HG02588 (cell line): Measurements from ENCODE around the gene CAMTA1.

Experiments used
- ATAC-seq: cut with Tn5 transposase; IDR thresholded peaks from one replicate; pipeline ENCODE4 v1.9.1; 2021; ENCODE audit warnings: mild to moderate bottlenecking, moderate library complexity; ENCODE audit not compliant: unreplicated experiment

CAMTA1 gene

DNA sequence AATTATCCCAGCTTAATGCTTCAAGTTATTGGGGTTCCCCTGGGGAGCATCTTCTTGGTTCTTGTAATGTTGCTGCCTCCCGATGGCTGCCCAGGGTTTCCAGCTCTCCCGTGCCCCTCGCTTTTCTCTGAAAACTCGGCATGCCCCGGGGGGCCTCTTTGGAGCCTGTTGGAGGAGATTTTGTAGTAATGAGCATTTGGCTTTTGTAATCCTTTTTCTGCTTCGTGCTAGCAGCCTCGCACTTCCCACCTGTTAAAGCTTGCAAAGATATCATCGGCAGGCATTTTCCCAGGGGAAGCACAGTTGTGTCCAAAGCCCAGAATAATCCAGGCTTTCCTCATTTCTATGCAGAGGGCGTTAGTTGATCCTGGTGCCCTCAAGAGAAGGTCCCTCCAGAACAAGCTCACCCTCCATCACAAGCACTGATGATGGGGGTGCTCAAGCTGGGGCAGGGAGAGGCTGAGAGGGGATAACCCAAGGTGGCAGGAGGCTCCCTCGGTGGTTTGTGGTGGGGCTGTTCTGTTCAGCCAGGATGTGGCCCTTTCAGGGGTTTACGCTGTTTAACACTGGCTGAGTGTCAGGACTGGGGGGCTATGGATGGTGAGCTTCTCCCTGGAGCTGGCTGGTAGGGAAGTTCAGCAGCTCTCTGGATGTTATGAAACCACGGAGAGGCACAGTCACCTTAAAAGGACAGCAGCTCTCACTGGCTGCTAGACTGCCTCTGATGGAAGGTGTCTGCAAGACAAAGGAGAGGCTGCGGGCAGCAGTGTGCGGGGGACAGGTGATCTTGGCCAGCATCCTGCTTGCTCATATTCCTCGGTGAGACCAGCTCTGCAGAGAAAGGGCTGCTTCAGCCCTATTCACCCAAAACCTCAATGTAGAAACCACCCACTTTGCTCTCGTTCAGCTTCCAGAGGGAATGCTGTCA, 508.7 kb downstream of the CAMTA1 start:
- no peak for ATAC-seq

DNA sequence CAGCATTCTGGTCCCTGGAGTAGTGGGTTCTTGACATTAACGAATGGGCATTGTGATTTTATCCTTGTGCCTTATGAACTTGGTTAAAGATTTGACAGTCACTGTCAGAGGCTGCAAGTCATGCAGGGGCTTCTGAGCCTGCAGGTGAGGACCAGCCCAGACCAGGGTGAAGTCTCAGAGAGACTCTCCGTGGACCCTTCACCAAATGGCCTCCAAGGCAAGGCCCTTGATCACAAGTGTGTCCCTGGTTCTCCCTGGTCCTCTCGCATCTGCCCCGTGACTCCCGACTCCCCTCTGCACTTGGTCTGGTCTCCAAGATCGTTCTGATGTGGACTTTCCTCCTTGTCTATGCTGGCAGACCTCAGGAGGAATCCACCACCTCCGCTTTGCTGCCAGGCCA, 509.4 kb downstream of the CAMTA1 start:
- ATAC-seq = no peak

DNA sequence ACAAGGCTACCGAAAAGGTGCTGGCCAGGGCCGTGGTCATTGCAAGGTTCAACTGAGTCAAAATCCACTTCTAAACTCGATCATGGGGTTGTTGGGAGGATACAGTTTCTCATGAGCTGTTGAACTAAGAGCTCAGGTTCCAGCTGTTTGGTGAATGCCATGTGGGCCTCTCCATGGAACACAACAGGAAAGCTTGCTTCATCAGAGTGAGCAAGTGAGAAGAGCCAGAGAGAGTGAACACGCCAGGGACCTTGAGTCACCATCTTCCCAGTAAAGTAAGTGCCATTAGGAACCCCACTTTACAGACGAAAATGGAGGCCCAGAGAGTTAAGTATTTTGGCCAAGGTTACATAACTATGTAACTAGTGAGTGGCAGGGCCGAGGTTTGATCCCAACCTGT, 510.7 kb downstream of the CAMTA1 start:
- no peak for ATAC-seq

DNA sequence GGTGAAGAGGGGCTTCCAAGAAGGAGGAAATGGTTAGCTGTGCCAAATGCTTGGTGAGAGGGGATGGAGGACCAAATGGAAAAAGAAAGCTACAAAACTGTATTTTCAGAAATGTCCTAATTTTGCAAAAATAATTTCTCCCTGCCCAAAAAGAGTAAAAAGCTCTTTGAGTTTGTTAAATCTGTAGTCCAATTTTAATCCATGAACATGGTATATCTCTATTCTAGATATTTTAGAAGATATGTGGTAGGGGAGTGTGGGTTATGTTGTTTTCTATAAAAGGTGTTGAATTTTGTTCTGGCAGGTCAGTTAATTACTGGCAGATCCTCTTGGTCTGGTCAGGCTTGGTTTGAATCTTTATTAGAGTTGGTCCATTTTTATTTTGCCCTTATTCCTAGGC, 511.7 kb downstream of the CAMTA1 start:
- no peak for ATAC-seq

DNA sequence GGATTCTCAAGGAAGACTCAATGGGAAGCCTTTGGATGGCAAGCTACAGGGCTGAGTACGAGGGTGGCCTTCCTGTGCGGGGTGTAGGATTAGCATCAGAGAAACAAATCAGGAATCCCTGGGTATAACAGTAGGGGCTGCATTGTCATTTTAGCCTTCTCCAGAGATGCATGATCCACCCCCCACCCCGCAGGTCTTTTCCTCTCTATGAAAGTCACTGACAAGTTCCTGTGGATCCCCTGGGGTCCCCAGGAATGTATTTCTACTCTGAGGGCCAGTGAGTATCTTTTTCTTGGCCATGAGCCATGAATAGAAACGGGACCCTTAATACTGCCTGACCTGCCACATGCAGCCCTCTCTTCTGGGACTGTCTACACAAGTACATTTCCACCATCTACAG, 512.9 kb downstream of the CAMTA1 start:
- ATAC-seq = no peak

DNA sequence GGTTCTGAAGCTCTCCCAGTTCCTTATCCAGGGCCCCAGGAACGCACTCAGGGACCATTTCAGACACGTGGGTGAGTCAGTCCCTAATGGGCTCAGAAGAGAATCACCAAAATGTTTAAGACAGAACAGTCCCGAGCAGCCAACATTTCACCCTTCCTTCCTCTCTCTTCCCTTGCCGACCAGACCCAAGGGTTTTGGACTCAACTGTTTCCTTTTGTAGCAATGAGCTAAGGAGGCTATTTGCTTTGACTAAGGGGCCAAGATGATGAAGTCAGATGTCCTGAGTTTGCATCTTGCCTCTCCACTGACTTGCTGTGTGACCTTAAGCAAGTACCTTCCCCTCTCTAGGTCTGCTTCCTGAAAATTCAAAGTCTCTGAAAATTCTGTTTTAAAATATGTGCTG, 513.5 kb downstream of the CAMTA1 start:
- no peak for ATAC-seq

DNA sequence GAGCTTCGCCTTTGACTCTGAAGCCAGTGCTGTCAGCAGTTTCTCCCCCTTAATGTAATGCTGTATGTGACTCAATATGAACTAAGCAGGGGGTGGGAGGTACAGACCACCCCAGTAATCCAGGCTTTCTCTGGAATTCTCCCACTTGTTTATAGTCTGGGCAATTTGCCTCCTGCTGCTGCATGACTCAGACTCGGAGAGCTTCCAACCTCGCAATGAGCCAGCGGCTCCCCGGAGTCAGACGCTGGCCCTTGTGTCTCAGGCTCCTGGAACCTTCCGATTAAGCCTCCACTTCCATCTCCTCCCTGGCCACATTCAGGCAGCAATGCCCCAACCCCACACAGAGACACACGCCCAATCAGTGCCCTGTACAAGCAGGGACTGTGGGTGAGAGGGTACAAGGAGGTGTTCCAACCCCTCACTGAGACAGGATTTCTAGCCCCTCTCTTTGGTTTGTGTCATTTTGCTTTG, 514.1 kb downstream of the CAMTA1 start:
- ATAC-seq = no peak

DNA sequence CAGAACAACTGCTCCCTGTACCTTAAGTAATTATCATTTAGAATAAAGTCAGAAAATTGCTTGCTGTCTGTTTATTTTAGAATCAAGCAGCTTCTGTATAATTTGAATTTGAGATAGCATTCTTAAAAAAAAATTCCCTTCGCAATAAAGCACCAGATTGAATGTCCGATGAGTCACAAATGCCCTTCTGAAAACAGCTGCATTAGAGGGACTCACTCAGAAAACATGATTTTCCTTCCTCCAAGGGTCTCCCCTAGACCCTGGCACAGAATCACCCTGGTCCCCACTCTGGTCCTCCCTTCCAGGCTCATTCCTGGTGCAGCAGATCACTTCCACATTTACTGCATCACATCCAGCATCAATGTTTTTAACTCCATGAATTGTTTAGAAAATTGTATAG, 514.7 kb downstream of the CAMTA1 start:
- no peak for ATAC-seq

DNA sequence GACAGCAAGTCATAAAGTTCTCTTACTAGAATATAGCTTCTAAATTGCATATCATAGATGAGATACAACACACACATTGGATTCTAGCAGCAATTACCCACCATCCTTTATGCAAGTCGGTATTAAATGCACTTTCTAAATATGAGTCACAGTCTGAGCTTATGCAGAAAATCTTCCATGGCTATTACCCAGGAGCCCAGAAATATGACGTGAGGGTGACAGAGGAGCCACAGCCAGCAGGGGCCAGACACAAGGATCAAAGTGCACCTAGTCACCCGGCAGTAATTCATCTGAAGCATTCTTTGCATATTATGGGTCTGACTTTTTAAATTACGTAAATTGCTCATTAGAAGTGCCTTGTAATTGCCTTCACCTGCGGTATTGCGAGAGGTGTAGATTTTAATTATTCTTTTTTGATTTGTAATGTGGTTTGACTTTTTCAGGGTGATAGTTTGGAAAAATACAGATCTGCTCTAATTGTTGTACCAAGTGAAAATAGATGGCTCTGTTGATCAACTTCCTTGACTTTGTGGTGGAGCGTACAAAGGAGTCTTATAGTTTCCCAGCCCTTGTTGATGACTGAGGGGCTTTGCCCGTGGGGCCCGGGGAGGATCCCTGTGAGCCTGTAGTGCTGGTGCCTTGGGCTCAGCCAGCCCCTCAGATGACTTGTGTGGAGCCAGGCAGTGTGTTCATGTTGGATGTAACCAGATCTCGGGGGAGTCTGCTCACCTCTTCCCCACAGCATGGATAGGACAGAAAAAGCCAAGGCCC, 515.8 kb downstream of the CAMTA1 start:
- ATAC-seq = no peak

DNA sequence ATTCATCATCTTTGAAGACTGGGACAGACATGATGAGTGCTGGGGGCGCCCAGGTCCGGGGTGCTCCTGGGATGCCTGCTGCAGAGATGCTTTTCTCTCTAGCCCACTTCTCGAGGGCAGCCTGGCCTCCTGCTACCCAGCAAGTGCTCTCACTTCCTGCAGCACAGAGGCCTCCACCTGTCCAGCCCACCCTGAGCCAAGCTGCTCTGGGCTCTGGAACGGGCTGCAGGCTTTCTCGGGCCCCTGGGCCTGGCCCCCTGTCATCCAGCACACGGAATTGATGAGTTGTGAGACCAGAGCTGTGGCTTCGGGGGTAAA, 516.4 kb downstream of the CAMTA1 start:
- ATAC-seq = no peak

DNA sequence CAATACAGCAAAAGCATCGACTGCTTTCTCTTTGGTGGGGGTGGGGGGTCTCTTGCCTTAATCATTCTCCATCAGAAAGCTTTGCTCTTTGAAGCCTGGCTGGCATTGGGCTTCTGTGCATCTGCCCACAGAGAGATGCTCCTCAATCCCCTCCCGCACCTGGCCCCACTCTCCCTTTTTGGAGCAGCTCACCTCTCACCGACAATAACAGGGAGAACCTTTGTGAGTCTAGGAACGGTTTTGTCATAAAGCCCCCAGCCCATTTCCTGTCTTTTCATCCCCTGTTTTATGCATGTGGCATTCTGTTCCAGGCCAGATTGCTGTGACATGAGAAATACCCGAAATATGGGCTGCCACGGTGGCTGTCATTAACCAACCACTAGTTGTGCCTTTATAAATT, 516.9 kb downstream of the CAMTA1 start:
- ATAC-seq = no peak

DNA sequence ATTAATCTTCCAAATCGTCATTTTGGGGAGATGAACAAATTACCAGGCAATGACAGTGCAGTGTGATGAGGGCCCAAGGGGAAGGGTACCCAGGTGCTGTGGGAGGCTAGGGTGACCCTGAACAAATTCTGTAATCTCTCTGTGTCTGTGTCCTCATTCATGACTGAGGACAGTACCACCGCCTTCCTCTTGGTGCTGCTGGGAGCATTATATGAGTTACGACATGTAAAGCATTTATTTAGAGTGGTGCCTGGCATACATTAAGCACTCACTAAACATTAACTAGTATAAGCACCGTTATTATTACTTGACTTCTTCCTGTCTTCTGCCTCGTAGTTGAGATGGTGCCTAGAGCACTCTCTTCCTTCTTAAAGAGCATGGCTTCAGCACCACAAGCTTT, 517.6 kb downstream of the CAMTA1 start:
- ATAC-seq = no peak

DNA sequence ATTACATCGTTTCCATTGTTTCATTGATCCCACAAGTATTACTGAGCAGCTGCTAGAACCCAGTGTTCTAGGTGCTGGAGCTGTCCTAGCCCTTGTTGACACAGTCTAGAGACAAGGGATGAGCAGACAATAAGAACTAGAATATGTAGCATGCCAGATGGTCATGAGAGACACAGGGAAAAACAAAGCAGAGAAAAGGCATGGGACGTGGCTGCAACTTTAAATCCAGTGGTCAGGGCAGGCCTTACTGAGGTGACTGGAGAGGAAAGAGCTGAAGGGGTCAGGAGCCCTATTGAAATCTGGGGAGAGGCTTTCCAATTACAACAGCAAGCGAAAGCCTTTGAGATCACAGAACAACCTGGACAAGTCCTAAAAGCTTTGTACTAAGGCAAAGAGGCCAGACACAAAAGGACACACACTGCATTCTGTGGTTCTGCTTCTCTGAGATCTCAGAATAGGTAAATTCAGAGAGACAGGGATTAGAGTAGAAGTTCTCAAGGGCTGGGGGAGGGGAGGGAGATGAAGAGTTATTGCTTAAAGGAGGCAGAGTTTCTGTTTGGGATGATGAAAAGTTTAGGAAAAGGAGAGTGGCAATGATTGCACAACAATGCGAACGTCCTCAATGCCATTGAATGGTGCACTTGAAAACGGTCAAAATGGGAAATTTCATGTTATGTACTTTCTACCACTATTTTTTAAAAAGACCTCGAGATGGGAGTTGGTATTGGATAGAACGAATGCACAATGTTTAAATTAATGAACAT, 518.5 kb downstream of the CAMTA1 start:
- ATAC-seq = no peak

DNA sequence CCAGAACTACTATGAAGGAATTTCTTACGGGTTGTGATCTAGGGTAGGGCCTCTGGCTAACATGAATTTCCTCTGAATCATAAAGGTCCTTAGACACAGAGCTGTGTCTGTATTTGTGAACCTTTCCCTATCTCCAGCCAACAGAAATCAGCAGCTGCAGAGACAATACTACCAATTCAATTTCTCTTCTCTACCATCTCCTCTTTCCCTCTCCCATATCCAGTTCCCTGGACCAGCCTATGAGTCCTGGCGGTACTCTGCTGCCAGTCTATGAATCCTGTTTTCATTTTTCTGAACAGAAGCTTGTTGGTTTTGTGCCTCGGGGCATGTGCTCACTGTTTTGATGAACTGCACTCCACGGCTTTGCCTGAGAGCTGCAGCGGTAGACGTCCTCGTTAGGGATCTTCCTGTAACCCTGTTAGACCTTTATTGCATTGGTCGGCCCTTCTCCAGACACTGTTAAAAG, 527.9 kb downstream of the CAMTA1 start:
- no peak for ATAC-seq

DNA sequence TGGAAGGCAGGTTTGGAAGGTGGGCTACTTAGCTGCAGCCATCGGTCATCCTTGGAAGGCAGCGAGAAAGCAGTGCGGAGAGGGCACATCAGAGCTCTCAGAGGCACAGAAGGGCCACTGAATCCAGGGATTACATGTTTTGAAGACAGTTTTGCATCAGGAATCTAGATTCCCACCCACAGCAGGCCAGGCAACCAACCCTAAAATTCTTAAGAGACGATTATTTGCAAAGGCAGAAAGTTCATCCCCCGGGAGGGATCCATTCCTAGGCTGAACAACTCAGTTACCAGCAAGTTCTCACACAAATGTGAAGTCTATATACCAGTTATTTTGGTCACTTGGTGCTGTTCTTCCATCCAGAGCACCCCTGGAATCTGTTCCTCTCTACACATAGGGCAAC, 528.6 kb downstream of the CAMTA1 start:
- no peak for ATAC-seq

DNA sequence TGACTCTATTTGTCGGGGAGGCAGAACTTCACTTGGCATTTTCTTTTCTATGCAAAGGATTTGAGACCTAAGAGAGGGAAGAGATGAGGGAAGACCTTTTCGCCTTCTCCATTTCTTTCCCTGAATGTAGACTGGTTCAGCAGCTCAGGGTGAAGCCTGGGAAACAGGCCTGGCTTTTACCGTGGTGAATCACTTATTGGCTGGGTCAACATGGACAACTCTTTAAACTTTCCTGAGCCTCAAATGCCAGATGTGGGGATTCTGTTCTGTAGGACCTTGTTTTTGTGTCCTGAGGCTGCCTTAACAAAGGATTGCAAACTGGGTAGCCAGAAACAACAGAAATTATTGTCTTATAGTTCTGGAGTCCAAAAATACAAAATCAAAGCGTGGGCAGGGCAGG, 530.1 kb downstream of the CAMTA1 start:
- ATAC-seq = no peak

DNA sequence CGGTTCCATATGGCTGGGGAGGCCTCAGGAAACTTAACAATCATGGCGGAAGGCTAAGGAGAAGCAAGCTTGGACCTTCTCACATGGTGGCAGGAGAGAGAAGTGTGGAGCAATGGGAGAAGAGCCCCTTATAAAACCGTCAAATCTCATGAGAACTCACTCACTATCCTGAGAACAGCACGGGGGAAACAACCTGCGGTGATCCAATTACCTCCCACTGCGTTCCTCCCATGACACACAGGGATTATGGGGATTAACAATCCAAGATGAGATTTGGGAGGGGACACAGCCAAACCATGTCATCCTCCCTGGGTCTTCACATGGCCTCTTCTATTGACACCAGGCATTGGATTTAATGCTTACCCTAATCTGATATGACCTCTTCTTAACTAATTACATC, 530.7 kb downstream of the CAMTA1 start:
- ATAC-seq = no peak

DNA sequence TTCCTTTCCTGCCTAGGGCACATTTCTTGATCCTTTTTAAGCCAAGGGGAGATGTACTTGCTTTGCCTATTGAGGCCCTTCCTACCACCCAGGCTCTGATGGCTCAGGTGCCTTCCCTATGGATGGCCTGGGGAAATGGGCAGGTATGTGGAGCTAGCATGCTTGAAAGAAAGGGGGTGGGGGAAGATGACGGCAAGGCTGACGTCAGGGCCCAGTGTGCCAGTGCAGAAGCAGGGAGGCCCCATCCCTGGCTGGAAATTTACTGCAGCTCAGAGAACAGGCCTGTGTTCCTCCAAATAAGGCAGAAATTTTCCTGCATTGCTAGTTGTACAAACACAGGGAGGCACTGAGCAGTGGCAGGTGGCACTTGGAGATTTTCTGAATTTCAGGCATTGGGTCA, 532.6 kb downstream of the CAMTA1 start:
- ATAC-seq = no peak

DNA sequence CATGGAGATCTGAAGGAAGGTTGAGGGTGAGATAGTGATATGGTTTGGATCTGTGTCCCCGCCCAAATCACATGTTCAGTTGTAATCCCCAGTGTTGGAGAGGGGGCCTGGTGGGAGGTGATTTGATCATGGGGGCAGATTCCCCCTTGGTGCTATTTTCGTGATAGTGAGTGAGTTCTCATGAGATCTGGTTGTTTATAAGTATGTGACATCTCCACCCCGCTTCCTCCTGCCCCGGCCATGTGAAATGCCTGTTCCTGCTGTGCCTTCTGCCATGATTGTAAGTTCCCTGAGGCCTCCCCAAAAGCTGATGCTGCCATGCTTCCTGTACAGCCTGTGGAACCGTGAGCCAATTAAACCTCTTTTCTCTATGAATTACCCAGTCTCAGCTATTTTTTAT, 533.9 kb downstream of the CAMTA1 start:
- ATAC-seq = no peak

DNA sequence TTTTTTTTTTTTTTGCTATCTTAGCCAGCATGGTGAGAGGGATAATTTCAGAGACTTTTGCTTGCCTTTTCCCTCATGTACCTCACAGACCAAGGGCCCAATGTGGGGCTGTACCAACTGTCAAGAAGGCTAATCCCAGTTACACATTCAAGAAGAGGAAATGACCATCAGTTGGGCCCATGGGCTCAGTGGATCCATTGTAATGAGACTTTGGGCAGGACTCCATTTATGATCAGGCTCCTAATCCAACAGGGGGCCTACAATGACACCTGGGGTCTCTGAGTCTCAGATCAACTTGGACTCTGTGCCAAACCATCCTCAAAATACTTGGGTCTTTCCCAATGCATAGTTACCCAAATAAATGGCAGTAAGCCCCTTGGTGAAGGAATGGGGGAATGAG, 535.4 kb downstream of the CAMTA1 start:
- no peak for ATAC-seq

DNA sequence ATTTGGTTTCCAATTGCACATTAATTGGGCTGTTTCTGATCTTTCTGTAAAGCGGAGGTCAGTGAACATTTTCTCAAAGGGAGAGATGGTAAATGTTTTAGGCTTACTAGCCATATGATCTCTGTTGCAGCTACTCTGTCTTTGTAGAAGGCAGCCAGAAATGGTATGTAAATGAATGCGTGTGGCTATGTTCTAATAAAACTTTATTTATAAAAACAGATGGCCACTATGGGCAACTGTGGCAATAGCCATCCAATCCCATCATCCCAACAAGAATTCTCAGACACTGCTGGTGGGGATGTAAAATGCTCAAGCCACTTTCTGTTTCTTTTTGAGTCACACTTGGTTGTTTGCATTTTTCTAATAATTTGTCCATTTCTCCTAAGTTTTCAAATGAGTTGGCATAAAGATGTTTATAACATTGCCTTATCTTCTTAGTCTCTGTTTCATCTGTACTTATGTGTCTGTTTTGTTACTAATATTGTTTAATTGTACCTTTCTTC, 537.1 kb downstream of the CAMTA1 start:
- no peak for ATAC-seq
